K562 (cell line): Measurements from ENCODE around the gene TUBA4B. TPM values are rescaled to one million over a fixed set of nuclear protein-coding genes. Genes with fewer than 3 reads are reported as not detected.
A peak's percentile ranks its signal among the peaks of the same experiment; 100 is the strongest.

ENCODE experiments used
- ERF ChIP-seq: fragments of 450-650 bp; formaldehyde crosslinking; IDR thresholded peaks from 2 replicates; pipeline ENCODE4 v1.4.0; 2020; ENCODE audit warnings: mild to moderate bottlenecking, mixed read lengths
- EWSR1 ChIP-seq: fragments of 450-650 bp; IDR thresholded peaks from 2 replicates; pipeline ENCODE4 v1.6.1; 2018; ENCODE audit warnings: borderline replicate concordance, mild to moderate bottlenecking, low read depth, moderate library complexity; ENCODE audit not compliant: partially characterized antibody
- FOXA3 ChIP-seq, 2 experiments: fragments of 450-650 bp in 1 of 2; sonication (generic) in 1 of 2; formaldehyde crosslinking; IDR thresholded peaks in 1 of 2; conservative IDR thresholded peaks in 1 of 2; 2 replicates each; pipeline versions ENCODE4 v1.4.0 to v1.8.0; 2020 to 2022; ENCODE audit warnings: mild to moderate bottlenecking in 2 of 2, missing genetic modification reagents in 1 of 2
- LCOR ChIP-seq: sonication (generic); formaldehyde crosslinking; IDR thresholded peaks from 2 replicates; pipeline ENCODE4 v1.8.0; 2022; ENCODE audit warnings: mild to moderate bottlenecking, missing genetic modification reagents
- MAFF ChIP-seq: IDR thresholded peaks from 2 replicates; pipeline ENCODE4 v1.6.1; 2012; ENCODE audit warnings: low read length, improper control_type of control experiment
- MAZ ChIP-seq, 2 experiments: fragments of 450-650 bp in 1 of 2; sonication (generic) in 1 of 2; formaldehyde crosslinking; IDR thresholded peaks in 1 of 2; conservative IDR thresholded peaks in 1 of 2; 2 replicates each; pipeline versions ENCODE4 v1.4.0 to v1.5.0; 2020; ENCODE audit warnings: mild to moderate bottlenecking in 1 of 2, missing genetic modification reagents in 1 of 2
- NCOA4 ChIP-seq: fragments of 450-650 bp; IDR thresholded peaks from 2 replicates; pipeline ENCODE4 v1.6.1; 2018; ENCODE audit warnings: mild to moderate bottlenecking; ENCODE audit not compliant: partially characterized antibody
- NFE2L1 ChIP-seq: fragments of 450-650 bp; IDR thresholded peaks from 2 replicates; pipeline ENCODE4 v1.6.1; 2016; ENCODE audit warnings: missing genetic modification characterization, low read depth, mild to moderate bottlenecking, missing compliant biosample characterization, moderate library complexity, borderline replicate concordance
- PCBP1 ChIP-seq: fragments of 200-400 bp; formaldehyde crosslinking; IDR thresholded peaks from 2 replicates; pipeline ENCODE4 v1.6.1; 2018; ENCODE audit warnings: mild to moderate bottlenecking, low read depth, low read length; ENCODE audit not compliant: poor library complexity, severe bottlenecking
- PRPF4 ChIP-seq: fragments of 200-400 bp; formaldehyde crosslinking; IDR thresholded peaks from one replicate; pipeline ENCODE4 v1.6.1; 2017; ENCODE audit warnings: low read length, low read depth, mild to moderate bottlenecking; ENCODE audit not compliant: insufficient read depth, poor library complexity, severe bottlenecking
- SP1 ChIP-seq: sonication (generic); formaldehyde crosslinking; IDR thresholded peaks from 2 replicates; pipeline ENCODE4 v1.8.1; 2022; ENCODE audit warnings: mild to moderate bottlenecking, missing genetic modification reagents
- TSC22D4 ChIP-seq: fragments of 450-650 bp; IDR thresholded peaks from 2 replicates; pipeline ENCODE4 v1.6.1; 2016; ENCODE audit warnings: missing genetic modification characterization, missing biosample characterization, control low read depth
- ZBTB17 ChIP-seq: fragments of 450-650 bp; formaldehyde crosslinking; IDR thresholded peaks from 2 replicates; pipeline ENCODE4 v1.4.0; 2020; ENCODE audit warnings: mild to moderate bottlenecking
- ZNF124 ChIP-seq: sonication (generic); formaldehyde crosslinking; IDR thresholded peaks from 2 replicates; pipeline ENCODE4 v1.8.1; 2022; ENCODE audit warnings: missing genetic modification reagents
- ZNF232 ChIP-seq: sonication (generic); formaldehyde crosslinking; IDR thresholded peaks from 2 replicates; pipeline ENCODE4 v1.8.0; 2022; ENCODE audit warnings: mild to moderate bottlenecking, missing genetic modification reagents
- ZNF695 ChIP-seq: fragments of 450-650 bp; formaldehyde crosslinking; IDR thresholded peaks from 2 replicates; pipeline ENCODE4 v1.4.0; 2020; ENCODE audit warnings: mild to moderate bottlenecking, moderate library complexity
- polyA plus RNA-seq, 8 experiments: library from polyadenylated mRNA; depleted of rRNA in 4 of 8; stranded (reverse) in 5 of 8; unstranded in 3 of 8; fragments of >200 nt; fragmentation: Nextera tagmentation in 2 of 8; fragmentation: Illumina TruSeq in 1 of 8; extraction: Ambion mirVana in 2 of 8; extraction: Trizol in 1 of 8; gene quantifications; 2 replicates each; pipeline versions ENCODE4 v1.2.1 to v1.2.3, GENCODE V29; 2011 to 2014; ENCODE audit warnings: inconsistent platforms in 1 of 8, missing spikeins in 1 of 8
- total RNA-seq, 7 experiments: library from RNA; depleted of rRNA in 6 of 7; stranded (reverse); fragments of >200 nt in 6 of 7; fragmentation: Illumina TruSeq in 2 of 7; extraction: Trizol in 2 of 7; gene quantifications; 2 replicates each; pipeline versions ENCODE4 v1.2.1 to v1.2.3, GENCODE V29; 2011 to 2021; ENCODE audit warnings: low replicate concordance in 1 of 7
- TF ChIP-seq, protein P1 (sequence below): fragments of 450-650 bp; formaldehyde crosslinking; IDR thresholded peaks from 2 replicates; pipeline ENCODE4 v1.4.0; 2020; ENCODE audit warnings: mild to moderate bottlenecking, mixed read lengths
- TF ChIP-seq, protein P2 (sequence below): fragments of 450-650 bp; conservative IDR thresholded peaks from 2 replicates; pipeline ENCODE4 v1.6.1; 2016; ENCODE audit warnings: missing genetic modification characterization, low read depth, mild to moderate bottlenecking, missing compliant biosample characterization, moderate library complexity
- TF ChIP-seq, protein P3 (sequence below): fragments of 150-350 bp; IDR thresholded peaks from 2 replicates; pipeline ENCODE4 v1.6.1; 2014; ENCODE audit warnings: low read depth, mild to moderate bottlenecking, low read length, borderline replicate concordance

TUBA4B gene
- total and polyA plus RNA-seq, 9 of the 15 experiments (the other 6 are each of a cell fraction or from before 2014, with no cell fraction given) = 0.04 TPM; not detected in 8

DNA sequence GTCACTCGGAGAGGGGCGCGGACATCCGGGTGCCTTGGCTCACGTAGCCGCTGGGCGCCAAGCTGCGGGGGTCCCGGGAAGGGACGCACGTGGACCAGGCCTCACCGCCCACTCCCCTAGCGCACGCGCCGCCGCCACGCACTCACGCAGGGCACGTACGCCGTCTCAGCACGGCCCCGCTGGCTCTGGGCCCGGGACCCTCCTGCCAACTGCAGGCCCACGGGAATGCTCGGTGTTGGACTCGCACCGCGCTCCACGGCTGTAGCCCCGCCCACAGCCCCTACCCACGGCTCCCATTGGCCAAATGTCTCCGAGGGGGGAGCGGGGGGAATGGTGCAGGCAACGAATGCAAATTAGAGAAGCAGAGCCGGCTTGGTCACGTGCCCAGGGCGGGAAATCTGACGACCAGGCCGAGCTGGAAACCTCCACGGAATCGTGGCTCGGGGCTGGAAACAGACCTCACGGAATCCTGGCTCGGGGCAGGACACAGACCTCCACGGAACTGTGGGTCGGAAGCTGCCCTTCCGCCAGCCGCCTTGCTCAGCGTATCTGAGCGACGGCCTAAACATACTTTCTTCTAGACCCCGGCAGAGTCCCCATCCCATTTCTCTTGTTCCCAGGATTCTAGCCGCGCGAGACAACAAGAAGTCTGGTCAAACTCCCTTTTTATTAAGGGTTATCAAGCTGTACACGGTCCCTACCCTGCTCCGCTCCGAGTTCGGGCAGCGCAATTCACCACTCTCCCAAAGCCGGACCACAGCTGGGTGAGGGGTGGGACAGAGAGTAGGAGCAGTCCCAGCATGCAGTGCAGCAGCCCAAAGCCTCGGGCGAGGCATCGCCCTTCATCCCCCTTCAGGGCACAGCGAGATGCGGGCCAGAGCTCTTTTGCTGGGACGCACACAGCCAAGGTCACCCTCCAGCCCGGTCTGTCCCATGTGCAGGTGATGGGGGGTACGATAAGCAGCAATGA is 34.0 kb upstream of the TUBA4B start, which contains the start of gene ABCB6 (continued):
- TF ChIP-seq ERF (CRISPR knock-in tag) (peak; percentile 87), PCBP1 (peak; percentile 25), MAFF (no peak), TSC22D4 (tag) (no peak), ZBTB17 (CRISPR knock-in tag) (peak; percentile 61; the same call in 1 of the 2 replicates), ZNF232 (0 out of 2 replicates have a peak, but pooled peaks have one; percentile 39), EWSR1 (no peak), NFE2L1 (tag) (no peak), PRPF4 (peak; percentile 34), MAZ (CRISPR knock-in tag; conservative IDR thresholded peaks at IDR 0.05 in 1 of 2, IDR thresholded peaks at IDR 0.05 in 1 of 2) (peak; percentile 61 to 81; a peak in 3 of 4 replicates), SP1 (CRISPR knock-in tag) (peak; percentile 87), ZNF124 (CRISPR knock-in tag) (no peak), ZNF695 (CRISPR knock-in tag) (no peak), FOXA3 (CRISPR knock-in tag; conservative IDR thresholded peaks at IDR 0.05 in 1 of 2, IDR thresholded peaks at IDR 0.05 in 1 of 2) (0 out of 4 replicates have a peak, but pooled peaks of 1 of the 2 experiments have one; percentile 38), LCOR (CRISPR knock-in tag) (peak; percentile 42; the same call in 1 of the 2 replicates), NCOA4 (no peak)
- TF ChIP-seq, protein P1, sequence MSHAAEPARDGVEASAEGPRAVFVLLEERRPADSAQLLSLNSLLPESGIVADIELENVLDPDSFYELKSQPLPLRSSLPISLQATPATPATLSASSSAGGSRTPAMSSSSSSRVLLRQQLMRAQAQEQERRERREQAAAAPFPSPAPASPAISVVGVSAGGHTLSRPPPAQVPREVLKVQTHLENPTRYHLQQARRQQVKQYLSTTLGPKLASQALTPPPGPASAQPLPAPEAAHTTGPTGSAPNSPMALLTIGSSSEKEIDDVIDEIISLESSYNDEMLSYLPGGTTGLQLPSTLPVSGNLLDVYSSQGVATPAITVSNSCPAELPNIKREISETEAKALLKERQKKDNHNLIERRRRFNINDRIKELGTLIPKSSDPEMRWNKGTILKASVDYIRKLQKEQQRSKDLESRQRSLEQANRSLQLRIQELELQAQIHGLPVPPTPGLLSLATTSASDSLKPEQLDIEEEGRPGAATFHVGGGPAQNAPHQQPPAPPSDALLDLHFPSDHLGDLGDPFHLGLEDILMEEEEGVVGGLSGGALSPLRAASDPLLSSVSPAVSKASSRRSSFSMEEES (CRISPR knock-in tag) = peak; percentile 95
- TF ChIP-seq, protein P2, sequence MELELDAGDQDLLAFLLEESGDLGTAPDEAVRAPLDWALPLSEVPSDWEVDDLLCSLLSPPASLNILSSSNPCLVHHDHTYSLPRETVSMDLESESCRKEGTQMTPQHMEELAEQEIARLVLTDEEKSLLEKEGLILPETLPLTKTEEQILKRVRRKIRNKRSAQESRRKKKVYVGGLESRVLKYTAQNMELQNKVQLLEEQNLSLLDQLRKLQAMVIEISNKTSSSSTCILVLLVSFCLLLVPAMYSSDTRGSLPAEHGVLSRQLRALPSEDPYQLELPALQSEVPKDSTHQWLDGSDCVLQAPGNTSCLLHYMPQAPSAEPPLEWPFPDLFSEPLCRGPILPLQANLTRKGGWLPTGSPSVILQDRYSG (tag) = no peak
- TF ChIP-seq, protein P3, sequence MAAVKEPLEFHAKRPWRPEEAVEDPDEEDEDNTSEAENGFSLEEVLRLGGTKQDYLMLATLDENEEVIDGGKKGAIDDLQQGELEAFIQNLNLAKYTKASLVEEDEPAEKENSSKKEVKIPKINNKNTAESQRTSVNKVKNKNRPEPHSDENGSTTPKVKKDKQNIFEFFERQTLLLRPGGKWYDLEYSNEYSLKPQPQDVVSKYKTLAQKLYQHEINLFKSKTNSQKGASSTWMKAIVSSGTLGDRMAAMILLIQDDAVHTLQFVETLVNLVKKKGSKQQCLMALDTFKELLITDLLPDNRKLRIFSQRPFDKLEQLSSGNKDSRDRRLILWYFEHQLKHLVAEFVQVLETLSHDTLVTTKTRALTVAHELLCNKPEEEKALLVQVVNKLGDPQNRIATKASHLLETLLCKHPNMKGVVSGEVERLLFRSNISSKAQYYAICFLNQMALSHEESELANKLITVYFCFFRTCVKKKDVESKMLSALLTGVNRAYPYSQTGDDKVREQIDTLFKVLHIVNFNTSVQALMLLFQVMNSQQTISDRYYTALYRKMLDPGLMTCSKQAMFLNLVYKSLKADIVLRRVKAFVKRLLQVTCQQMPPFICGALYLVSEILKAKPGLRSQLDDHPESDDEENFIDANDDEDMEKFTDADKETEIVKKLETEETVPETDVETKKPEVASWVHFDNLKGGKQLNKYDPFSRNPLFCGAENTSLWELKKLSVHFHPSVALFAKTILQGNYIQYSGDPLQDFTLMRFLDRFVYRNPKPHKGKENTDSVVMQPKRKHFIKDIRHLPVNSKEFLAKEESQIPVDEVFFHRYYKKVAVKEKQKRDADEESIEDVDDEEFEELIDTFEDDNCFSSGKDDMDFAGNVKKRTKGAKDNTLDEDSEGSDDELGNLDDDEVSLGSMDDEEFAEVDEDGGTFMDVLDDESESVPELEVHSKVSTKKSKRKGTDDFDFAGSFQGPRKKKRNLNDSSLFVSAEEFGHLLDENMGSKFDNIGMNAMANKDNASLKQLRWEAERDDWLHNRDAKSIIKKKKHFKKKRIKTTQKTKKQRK = no peak
